Lower leg skin (tissue), 3 donors: ENCODE results near the gene HMHB1.

Source experiments
- POLR2A ChIP-seq, 2 donors: fragments of 450-650 bp; IDR thresholded peaks; one replicate each; pipeline ENCODE4 v1.6.1; 2016 to 2017; ENCODE audit warnings: antibody characterized with exemption in 2 of 2, mild to moderate bottlenecking in 1 of 2, moderate library complexity in 1 of 2
- TF ChIP-seq, protein P1 (sequence below), 3 donors: fragments of 450-650 bp; IDR thresholded peaks; one replicate each; pipeline ENCODE4 v1.5.1; 2016; ENCODE audit warnings: antibody characterized with exemption in 3 of 3, mild to moderate bottlenecking in 3 of 3, moderate library complexity in 2 of 3

- TF ChIP-seq, protein P1, sequence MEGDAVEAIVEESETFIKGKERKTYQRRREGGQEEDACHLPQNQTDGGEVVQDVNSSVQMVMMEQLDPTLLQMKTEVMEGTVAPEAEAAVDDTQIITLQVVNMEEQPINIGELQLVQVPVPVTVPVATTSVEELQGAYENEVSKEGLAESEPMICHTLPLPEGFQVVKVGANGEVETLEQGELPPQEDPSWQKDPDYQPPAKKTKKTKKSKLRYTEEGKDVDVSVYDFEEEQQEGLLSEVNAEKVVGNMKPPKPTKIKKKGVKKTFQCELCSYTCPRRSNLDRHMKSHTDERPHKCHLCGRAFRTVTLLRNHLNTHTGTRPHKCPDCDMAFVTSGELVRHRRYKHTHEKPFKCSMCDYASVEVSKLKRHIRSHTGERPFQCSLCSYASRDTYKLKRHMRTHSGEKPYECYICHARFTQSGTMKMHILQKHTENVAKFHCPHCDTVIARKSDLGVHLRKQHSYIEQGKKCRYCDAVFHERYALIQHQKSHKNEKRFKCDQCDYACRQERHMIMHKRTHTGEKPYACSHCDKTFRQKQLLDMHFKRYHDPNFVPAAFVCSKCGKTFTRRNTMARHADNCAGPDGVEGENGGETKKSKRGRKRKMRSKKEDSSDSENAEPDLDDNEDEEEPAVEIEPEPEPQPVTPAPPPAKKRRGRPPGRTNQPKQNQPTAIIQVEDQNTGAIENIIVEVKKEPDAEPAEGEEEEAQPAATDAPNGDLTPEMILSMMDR (IDR thresholded peaks at IDR 0.05) = no peak
- no peak for TF ChIP-seq POLR2A (IDR thresholded peaks at IDR 0.05)
These were observed 18.7 kb upstream of the HMHB1 start for GRCh38 chr5:143793249-143793648.
